ENCODE results near the gene RBMS1. TPM values are rescaled to one million over a fixed set of nuclear protein-coding genes. Genes with fewer than 3 reads are reported as not detected.

RBMS1 gene
- total and polyA plus RNA-seq, 2 of the 13 experiments (the other 11 are each of a cell fraction or from before 2014, with no cell fraction given): 55.5 to 110 TPM

DNA sequence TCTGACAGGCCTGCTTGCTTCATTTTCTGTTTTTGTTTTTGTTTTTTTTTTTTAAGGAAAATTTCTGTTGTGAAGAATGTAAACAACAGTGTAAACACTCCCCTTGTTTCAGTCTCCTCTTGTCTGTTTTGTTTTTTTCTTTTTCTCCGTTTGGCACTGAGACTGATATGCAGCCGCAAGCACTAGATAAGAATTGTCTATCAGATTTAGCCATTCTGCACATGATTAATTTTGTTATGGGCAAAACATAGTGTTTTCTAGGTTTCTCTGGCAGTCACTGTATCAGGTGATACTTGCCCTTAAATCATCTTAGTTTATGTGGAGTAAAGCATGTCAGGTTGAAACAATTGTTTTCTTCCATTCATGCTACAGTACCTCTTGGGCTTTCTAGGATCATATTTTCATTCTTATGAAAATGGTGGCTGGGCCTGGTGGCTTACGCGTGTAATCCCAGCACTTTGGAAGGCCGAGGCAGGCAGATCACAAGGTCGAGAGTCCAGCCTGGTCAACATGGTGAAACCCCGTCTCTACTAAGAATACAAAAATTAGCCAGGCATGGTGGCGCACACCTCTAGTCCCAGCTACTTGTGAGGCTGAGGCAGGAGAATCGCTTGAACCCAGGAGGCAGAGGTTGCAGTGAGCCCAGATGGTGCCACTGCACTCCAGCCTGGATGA, 12.9 kb upstream of the RBMS1 start (continued):
- TF ChIP-seq, protein P1, sequence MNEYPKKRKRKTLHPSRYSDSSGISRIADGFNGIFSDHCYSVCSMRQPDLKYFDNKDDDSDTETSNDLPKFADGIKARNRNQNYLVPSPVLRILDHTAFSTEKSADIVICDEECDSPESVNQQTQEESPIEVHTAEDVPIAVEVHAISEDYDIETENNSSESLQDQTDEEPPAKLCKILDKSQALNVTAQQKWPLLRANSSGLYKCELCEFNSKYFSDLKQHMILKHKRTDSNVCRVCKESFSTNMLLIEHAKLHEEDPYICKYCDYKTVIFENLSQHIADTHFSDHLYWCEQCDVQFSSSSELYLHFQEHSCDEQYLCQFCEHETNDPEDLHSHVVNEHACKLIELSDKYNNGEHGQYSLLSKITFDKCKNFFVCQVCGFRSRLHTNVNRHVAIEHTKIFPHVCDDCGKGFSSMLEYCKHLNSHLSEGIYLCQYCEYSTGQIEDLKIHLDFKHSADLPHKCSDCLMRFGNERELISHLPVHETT (CRISPR knock-in tag; conservative IDR thresholded peaks at IDR 0.05): no peak
- no peak for TF ChIP-seq MAFK (conservative IDR thresholded peaks at IDR 0.05 in 1 of 2, IDR thresholded peaks at IDR 0.05 in 1 of 2; ENCODE audit: low read length in 2 of 2)
- TF ChIP-seq, protein P2, sequence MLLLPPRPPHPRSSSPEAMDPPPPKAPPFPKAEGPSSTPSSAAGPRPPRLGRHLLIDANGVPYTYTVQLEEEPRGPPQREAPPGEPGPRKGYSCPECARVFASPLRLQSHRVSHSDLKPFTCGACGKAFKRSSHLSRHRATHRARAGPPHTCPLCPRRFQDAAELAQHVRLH (CRISPR knock-in tag; IDR thresholded peaks at IDR 0.05; ENCODE audit: borderline replicate concordance, low read depth): no peak
- TF ChIP-seq, protein P3, sequence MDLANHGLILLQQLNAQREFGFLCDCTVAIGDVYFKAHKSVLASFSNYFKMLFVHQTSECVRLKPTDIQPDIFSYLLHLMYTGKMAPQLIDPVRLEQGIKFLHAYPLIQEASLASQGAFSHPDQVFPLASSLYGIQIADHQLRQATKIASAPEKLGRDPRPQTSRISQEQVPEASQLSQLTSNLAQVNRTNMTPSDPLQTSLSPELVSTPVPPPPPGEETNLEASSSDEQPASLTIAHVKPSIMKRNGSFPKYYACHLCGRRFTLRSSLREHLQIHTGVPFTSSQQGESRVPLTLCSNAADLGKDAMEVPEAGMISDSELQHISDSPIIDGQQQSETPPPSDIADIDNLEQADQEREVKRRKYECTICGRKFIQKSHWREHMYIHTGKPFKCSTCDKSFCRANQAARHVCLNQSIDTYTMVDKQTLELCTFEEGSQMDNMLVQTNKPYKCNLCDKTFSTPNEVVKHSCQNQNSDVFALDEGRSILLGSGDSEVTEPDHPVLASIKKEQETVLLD (CRISPR knock-in tag; IDR thresholded peaks at IDR 0.05; ENCODE audit: low read depth): no peak
- TF ChIP-seq MATR3 (CRISPR knock-in tag; IDR thresholded peaks at IDR 0.05): no peak
- TF ChIP-seq, protein P4, sequence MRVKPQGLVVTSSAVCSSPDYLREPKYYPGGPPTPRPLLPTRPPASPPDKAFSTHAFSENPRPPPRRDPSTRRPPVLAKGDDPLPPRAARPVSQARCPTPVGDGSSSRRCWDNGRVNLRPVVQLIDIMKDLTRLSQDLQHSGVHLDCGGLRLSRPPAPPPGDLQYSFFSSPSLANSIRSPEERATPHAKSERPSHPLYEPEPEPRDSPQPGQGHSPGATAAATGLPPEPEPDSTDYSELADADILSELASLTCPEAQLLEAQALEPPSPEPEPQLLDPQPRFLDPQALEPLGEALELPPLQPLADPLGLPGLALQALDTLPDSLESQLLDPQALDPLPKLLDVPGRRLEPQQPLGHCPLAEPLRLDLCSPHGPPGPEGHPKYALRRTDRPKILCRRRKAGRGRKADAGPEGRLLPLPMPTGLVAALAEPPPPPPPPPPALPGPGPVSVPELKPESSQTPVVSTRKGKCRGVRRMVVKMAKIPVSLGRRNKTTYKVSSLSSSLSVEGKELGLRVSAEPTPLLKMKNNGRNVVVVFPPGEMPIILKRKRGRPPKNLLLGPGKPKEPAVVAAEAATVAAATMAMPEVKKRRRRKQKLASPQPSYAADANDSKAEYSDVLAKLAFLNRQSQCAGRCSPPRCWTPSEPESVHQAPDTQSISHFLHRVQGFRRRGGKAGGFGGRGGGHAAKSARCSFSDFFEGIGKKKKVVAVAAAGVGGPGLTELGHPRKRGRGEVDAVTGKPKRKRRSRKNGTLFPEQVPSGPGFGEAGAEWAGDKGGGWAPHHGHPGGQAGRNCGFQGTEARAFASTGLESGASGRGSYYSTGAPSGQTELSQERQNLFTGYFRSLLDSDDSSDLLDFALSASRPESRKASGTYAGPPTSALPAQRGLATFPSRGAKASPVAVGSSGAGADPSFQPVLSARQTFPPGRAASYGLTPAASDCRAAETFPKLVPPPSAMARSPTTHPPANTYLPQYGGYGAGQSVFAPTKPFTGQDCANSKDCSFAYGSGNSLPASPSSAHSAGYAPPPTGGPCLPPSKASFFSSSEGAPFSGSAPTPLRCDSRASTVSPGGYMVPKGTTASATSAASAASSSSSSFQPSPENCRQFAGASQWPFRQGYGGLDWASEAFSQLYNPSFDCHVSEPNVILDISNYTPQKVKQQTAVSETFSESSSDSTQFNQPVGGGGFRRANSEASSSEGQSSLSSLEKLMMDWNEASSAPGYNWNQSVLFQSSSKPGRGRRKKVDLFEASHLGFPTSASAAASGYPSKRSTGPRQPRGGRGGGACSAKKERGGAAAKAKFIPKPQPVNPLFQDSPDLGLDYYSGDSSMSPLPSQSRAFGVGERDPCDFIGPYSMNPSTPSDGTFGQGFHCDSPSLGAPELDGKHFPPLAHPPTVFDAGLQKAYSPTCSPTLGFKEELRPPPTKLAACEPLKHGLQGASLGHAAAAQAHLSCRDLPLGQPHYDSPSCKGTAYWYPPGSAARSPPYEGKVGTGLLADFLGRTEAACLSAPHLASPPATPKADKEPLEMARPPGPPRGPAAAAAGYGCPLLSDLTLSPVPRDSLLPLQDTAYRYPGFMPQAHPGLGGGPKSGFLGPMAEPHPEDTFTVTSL (CRISPR knock-in tag; IDR thresholded peaks at IDR 0.05; ENCODE audit: borderline replicate concordance): peak; percentile 61; the same call in 1 of the 2 replicates
- TF ChIP-seq, protein P5, sequence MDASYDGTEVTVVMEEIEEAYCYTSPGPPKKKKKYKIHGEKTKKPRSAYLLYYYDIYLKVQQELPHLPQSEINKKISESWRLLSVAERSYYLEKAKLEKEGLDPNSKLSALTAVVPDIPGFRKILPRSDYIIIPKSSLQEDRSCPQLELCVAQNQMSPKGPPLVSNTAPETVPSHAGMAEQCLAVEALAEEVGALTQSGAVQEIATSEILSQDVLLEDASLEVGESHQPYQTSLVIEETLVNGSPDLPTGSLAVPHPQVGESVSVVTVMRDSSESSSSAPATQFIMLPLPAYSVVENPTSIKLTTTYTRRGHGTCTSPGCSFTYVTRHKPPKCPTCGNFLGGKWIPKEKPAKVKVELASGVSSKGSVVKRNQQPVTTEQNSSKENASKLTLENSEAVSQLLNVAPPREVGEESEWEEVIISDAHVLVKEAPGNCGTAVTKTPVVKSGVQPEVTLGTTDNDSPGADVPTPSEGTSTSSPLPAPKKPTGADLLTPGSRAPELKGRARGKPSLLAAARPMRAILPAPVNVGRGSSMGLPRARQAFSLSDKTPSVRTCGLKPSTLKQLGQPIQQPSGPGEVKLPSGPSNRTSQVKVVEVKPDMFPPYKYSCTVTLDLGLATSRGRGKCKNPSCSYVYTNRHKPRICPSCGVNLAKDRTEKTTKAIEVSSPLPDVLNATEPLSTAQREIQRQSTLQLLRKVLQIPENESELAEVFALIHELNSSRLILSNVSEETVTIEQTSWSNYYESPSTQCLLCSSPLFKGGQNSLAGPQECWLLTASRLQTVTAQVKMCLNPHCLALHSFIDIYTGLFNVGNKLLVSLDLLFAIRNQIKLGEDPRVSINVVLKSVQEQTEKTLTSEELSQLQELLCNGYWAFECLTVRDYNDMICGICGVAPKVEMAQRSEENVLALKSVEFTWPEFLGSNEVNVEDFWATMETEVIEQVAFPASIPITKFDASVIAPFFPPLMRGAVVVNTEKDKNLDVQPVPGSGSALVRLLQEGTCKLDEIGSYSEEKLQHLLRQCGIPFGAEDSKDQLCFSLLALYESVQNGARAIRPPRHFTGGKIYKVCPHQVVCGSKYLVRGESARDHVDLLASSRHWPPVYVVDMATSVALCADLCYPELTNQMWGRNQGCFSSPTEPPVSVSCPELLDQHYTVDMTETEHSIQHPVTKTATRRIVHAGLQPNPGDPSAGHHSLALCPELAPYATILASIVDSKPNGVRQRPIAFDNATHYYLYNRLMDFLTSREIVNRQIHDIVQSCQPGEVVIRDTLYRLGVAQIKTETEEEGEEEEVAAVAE (CRISPR knock-in tag; IDR thresholded peaks at IDR 0.05; ENCODE audit: borderline replicate concordance): no peak
- no peak for TF ChIP-seq KAT7 (CRISPR knock-in tag; IDR thresholded peaks at IDR 0.05; ENCODE audit: borderline replicate concordance)
- no peak for TF ChIP-seq U2AF2 (IDR thresholded peaks at IDR 0.05; ENCODE audit: low read depth, low read length)
- no peak for TF ChIP-seq ZNF614 (CRISPR knock-in tag; IDR thresholded peaks at IDR 0.05; ENCODE audit: borderline replicate concordance)
- TF ChIP-seq ZNF737 (CRISPR knock-in tag; IDR thresholded peaks at IDR 0.05; ENCODE audit: borderline replicate concordance): no peak
- TF ChIP-seq ZNF235 (CRISPR knock-in tag; IDR thresholded peaks at IDR 0.05; ENCODE audit: borderline replicate concordance): no peak
- no peak for TF ChIP-seq ZNF260 (CRISPR knock-in tag; IDR thresholded peaks at IDR 0.05; ENCODE audit: borderline replicate concordance, low read depth)
- no peak for TF ChIP-seq GTF3A (CRISPR knock-in tag; conservative IDR thresholded peaks at IDR 0.05)

All from HepG2 (cell line).